B cell (primary cell): ENCODE results near the gene RASGEF1B. TPM values are rescaled to one million over a fixed set of nuclear protein-coding genes. Genes with fewer than 3 reads are reported as not detected.

Experiments used
- ATAC-seq: fragments of 200-7000 bp; cut with Tn5 transposase; one replicate; pipeline ENCODE4 v1.10.0; 2021; ENCODE audit warnings: low read depth, mild to moderate bottlenecking, moderate number of reproducible peaks, moderate library complexity
- CTCF ChIA-PET: fragments of 350-600 bp; sonication (Branson Sonifier 250); formaldehyde crosslinking; loops from one replicate; lab custom pipeline; 2021; ENCODE audit warnings: antibody characterized with exemption, inconsistent platforms; lab: Charles Lee
- POLR2A ChIA-PET: fragments of 350-600 bp; sonication (Branson Sonifier 250); formaldehyde crosslinking; loops from one replicate; lab custom pipeline; 2021; ENCODE audit warnings: antibody characterized with exemption; lab: Charles Lee
- DNase-seq: peaks from one replicate; pipeline ENCODE4 v3.0.0; 2013
- H2AFZ ChIP-seq: 2 replicates; pipeline ENCODE4 v1.6.1; 2012; ENCODE audit warnings: mild to moderate bottlenecking, low read depth, low read length; ENCODE audit not compliant: insufficient read depth, poor library complexity, severe bottlenecking
- H3K27ac ChIP-seq, 2 donors: 1 replicate in 1 of 2; 2 replicates in 1 of 2; pipeline ENCODE4 v1.5.1; 2012 to 2013; ENCODE audit warnings: low read length in 2 of 2, mild to moderate bottlenecking in 2 of 2, moderate library complexity in 1 of 2
- H3K27me3 ChIP-seq, 4 experiments: fragments of 200-600 bp in 1 of 4; sonication (generic) in 1 of 4; replicated peaks in 1 of 4; 1 replicate in 2 of 4; 2 replicates in 2 of 4; pipeline versions ENCODE4 v1.6.1 to v1.7.0; 2013 to 2016; ENCODE audit warnings: low read length in 3 of 4, mild to moderate bottlenecking in 2 of 4, mixed read lengths in 1 of 4, moderate library complexity in 1 of 4; ENCODE audit not compliant: insufficient read depth in 4 of 4, control insufficient read depth in 3 of 4; ENCODE audit errors: control extremely low read depth in 1 of 4
- H3K36me3 ChIP-seq, 2 experiments: replicated peaks in 1 of 2; 1 replicate in 1 of 2; 2 replicates in 1 of 2; pipeline versions ENCODE4 v1.6.1 to v1.7.1; 2013; ENCODE audit warnings: low read length in 1 of 2; ENCODE audit not compliant: insufficient read depth in 2 of 2, control insufficient read depth in 1 of 2; ENCODE audit errors: control extremely low read depth in 1 of 2, extremely low read depth in 1 of 2
- H3K4me1 ChIP-seq, 2 donors: fragments of 200-600 bp in 1 of 2; sonication (generic) in 1 of 2; 1 replicate in 1 of 2; 2 replicates in 1 of 2; pipeline versions ENCODE4 v1.5.1 to v1.6.1; 2013 to 2017; ENCODE audit warnings: low read length in 2 of 2; ENCODE audit not compliant: control insufficient read depth in 2 of 2, insufficient read depth in 2 of 2
- H3K4me2 ChIP-seq: replicated peaks from 2 replicates; pipeline ENCODE3; 2012; ENCODE audit warnings: mild to moderate bottlenecking, low read depth, low read length; ENCODE audit not compliant: poor library complexity, severe bottlenecking
- H3K4me3 ChIP-seq, 5 experiments: fragments of 200-600 bp in 1 of 5; sonication (generic) in 1 of 5; 1 replicate in 3 of 5; 2 replicates in 2 of 5; pipeline versions ENCODE4 v1.5.1 to v1.7.0; 2011 to 2016; ENCODE audit warnings: low read length in 4 of 5, mild to moderate bottlenecking in 4 of 5, low read depth in 2 of 5, control low read depth in 1 of 5, moderate library complexity in 1 of 5; ENCODE audit not compliant: insufficient read depth in 1 of 5; ENCODE audit errors: control extremely low read depth in 1 of 5, extremely low read depth in 1 of 5
- H3K79me2 ChIP-seq: fragments of 200-600 bp; sonication (generic); one replicate; pipeline ENCODE4 v1.6.0; 2016; ENCODE audit warnings: low read length; ENCODE audit not compliant: control insufficient read depth, insufficient read depth
- H3K9ac ChIP-seq: fragments of 200-600 bp; sonication (generic); 2 replicates; pipeline ENCODE4 v1.6.1; 2017; ENCODE audit warnings: mild to moderate bottlenecking, low read length, moderate library complexity
- H3K9me3 ChIP-seq, 3 donors: one replicate each; pipeline versions ENCODE4 v1.6.1 to v1.7.1; 2013; ENCODE audit warnings: low read length in 2 of 3; ENCODE audit not compliant: control insufficient read depth in 2 of 3, insufficient read depth in 1 of 3; ENCODE audit errors: control extremely low read depth in 1 of 3
- H4K20me1 ChIP-seq: 2 replicates; pipeline ENCODE4 v1.6.0; 2012; ENCODE audit warnings: mild to moderate bottlenecking, low read length; ENCODE audit not compliant: insufficient read depth, control insufficient read depth, poor library complexity, severe bottlenecking
- H3K27ac Mint-ChIP-seq: one replicate; pipeline ENCODE4 v1.8.0; 2021; ENCODE audit warnings: mixed read lengths
- H3K27me3 Mint-ChIP-seq: one replicate; pipeline ENCODE4 v1.8.0; 2021; ENCODE audit warnings: mixed read lengths
- H3K4me1 Mint-ChIP-seq: one replicate; pipeline ENCODE4 v1.8.0; 2021; ENCODE audit warnings: mixed read lengths
- H3K4me3 Mint-ChIP-seq: one replicate; pipeline ENCODE4 v1.8.0; 2021; ENCODE audit warnings: mixed read lengths
- H3K9me3 Mint-ChIP-seq: one replicate; pipeline ENCODE4 v1.8.0; 2022; ENCODE audit warnings: mixed read lengths; ENCODE audit not compliant: insufficient read depth
- CTCF ChIP-seq: fragments of 200-600 bp; IDR thresholded peaks from one replicate; pipeline ENCODE4 v1.8.0; 2022; ENCODE audit warnings: antibody characterized with exemption, mild to moderate bottlenecking
- EZH2 ChIP-seq: IDR thresholded peaks from 2 replicates; pipeline ENCODE4 v1.6.1; 2012; ENCODE audit warnings: borderline replicate concordance, low read depth, mild to moderate bottlenecking, moderate library complexity, low read length; ENCODE audit not compliant: insufficient read depth, poor library complexity, severe bottlenecking
- WGBS: methylation state at CpG from one replicate; pipeline ENCODE4 v1.1.5; 2013; ENCODE audit warnings: missing lambda C conversion rate; ENCODE audit not compliant: insufficient coverage; 5-methylcytosine and 5-hydroxymethylcytosine counted together
- intact Hi-C: fragments of 100-400 bp; cut with micrococcal nuclease; formaldehyde crosslinking; loops from one replicate; pipeline ENCODE4 v1.10.0; 2022
- polyA plus RNA-seq: library from polyadenylated mRNA; depleted of rRNA; stranded (reverse); fragments of >200 nt; gene quantifications from 2 replicates; pipeline ENCODE4 v1.2.3, GENCODE V29; 2012
- total RNA-seq, 2 donors: library from RNA; stranded (reverse); fragments of 120-200 nt in 1 of 2; gene quantifications; 1 replicate in 1 of 2; 2 replicates in 1 of 2; pipeline versions ENCODE4 v1.2.3 to v1.2.4, GENCODE V29; 2013 to 2022

The RASGEF1B gene
- total and polyA plus RNA-seq, 2 donors (not counting 1 experiment from before 2014, with no cell fraction given), result 20.4 to 130 TPM

GRCh38 chr4:81485310-81485980 lies 13.7 kb upstream of the RASGEF1B start:
- Histone ChIP-seq H3K27me3 (no peaks in the 10 kb centered on the region), H3K36me3 (no peaks in the 10 kb centered on the region), H3K4me2 (no peak overlapping the region), H3K27ac (no peak overlapping the region), H2AFZ (no peak overlapping the region), H3K4me1 (peaks cover 5 to 9% of the 10 kb centered on the region in 2 donors), H4K20me1 (no peaks in the 10 kb centered on the region), H3K9me3 (peaks cover 0 to 1% (median 0%) of the 10 kb centered on the region in 3 donors), H3K9ac (no peak overlapping the region), H3K79me2 (no peaks in the 10 kb centered on the region), H3K4me3 (no peak overlapping the region)
- no peak overlapping the region for H3K4me3 Mint-ChIP-seq
- DNase-seq (no peak), ATAC-seq (no peak)
- CTCF ChIA-PET, result interaction anchor here (1.3 kb wide), 1 partner anchor 13 kb away, joined by 3 read pairs; no protein-coding TSS in a partner anchor
- peaks cover 17% of the 10 kb centered on the region for H3K4me1 Mint-ChIP-seq
- H3K9me3 Mint-ChIP-seq, result no peaks in the 10 kb centered on the region
- H3K27ac Mint-ChIP-seq, result no peak overlapping the region
- intact Hi-C loops, result no loop called here
- WGBS, result 100% methylated on average over 1 of the region's 5 CpGs
- POLR2A ChIA-PET, result no interaction called here
- H3K27me3 Mint-ChIP-seq, result no peaks in the 10 kb centered on the region
- TF ChIP-seq CTCF, result no peak
- TF ChIP-seq EZH2, result no peak

GRCh38 chr4:81482326-81482725 lies 10.6 kb upstream of the RASGEF1B start:
- H3K4me1 Mint-ChIP-seq, result peaks cover 8% of the 10 kb centered on the region
- TF ChIP-seq EZH2, result no peak
- no peak for TF ChIP-seq CTCF
- no peaks in the 10 kb centered on the region for H3K27me3 ChIP-seq
- no peaks in the 10 kb centered on the region for H3K9me3 ChIP-seq
- no peak for DNase-seq
- ChIA-PET POLR2A (interaction anchor here (0.9 kb wide), 1 partner anchor 9 kb away, joined by 3 read pairs; no protein-coding TSS in a partner anchor), CTCF (interaction anchor here (1.0 kb wide), 1 partner anchor 9 kb away, joined by 3 read pairs; no protein-coding TSS in a partner anchor)
- no peaks in the 10 kb centered on the region for H3K27me3 Mint-ChIP-seq
- 6% methylated on average over 2 of the region's 3 CpGs for whole genome bisulfite sequencing
- H3K9me3 Mint-ChIP-seq, result no peaks in the 10 kb centered on the region
- no peak overlapping the region for H3K4me3 ChIP-seq
- H3K4me3 Mint-ChIP-seq, result no peak overlapping the region
- H3K36me3 ChIP-seq, result no peaks in the 10 kb centered on the region
- peak overlapping the region in 1 of 2 donors; percentile 48 for H3K27ac ChIP-seq
- H3K9ac ChIP-seq, result no peak overlapping the region
- peaks cover 5 to 7% of the 10 kb centered on the region in 2 donors for H3K4me1 ChIP-seq
- no peaks in the 10 kb centered on the region for H4K20me1 ChIP-seq
- no peak overlapping the region for H2AFZ ChIP-seq
- intact Hi-C loops, result no loop called here
- H3K27ac Mint-ChIP-seq, result peak overlapping the region; percentile 68
- no peaks in the 10 kb centered on the region for H3K79me2 ChIP-seq
- no peak overlapping the region for H3K4me2 ChIP-seq
- ATAC-seq, result no peak
